ENCODE measurements around the gene GBA2.

Gene GBA2

GRCh38 chr9:35769763-35770162 lies 20.7 kb upstream of the GBA2 start:
- in situ Hi-C loops (cut with MboI; ENCODE audit: low sequenced_read_pairs), result no loop called here

GRCh38 chr9:35767458-35767857 lies 18.4 kb upstream of the GBA2 start:
- in situ Hi-C loops (cut with MboI; ENCODE audit: low sequenced_read_pairs), result no loop called here

- in situ Hi-C loops (cut with MboI; ENCODE audit: low sequenced_read_pairs), result no loop called here
Measured at GRCh38 chr9:35766997-35767396, 18.0 kb upstream of the GBA2 start.

GRCh38 chr9:35763803-35764202 lies 14.8 kb upstream of the GBA2 start:
- in situ Hi-C loops (cut with MboI; ENCODE audit: low sequenced_read_pairs), result no loop called here

- in situ Hi-C loops (cut with MboI; ENCODE audit: low sequenced_read_pairs), result no loop called here
Measured at GRCh38 chr9:35763181-35763580, 14.2 kb upstream of the GBA2 start.

- in situ Hi-C loops (cut with MboI; ENCODE audit: low sequenced_read_pairs), result no loop called here
Measured at GRCh38 chr9:35760651-35761050, 11.6 kb upstream of the GBA2 start.

- in situ Hi-C loops (cut with MboI; ENCODE audit: low sequenced_read_pairs), result no loop called here
Measured at GRCh38 chr9:35759795-35760194, 10.8 kb upstream of the GBA2 start.

- in situ Hi-C loops (cut with MboI; ENCODE audit: low sequenced_read_pairs), result no loop called here
Measured at GRCh38 chr9:35758475-35759050, 9.5 kb upstream of the GBA2 start.

- in situ Hi-C loops (cut with MboI; ENCODE audit: low sequenced_read_pairs), result no loop called here
Measured at GRCh38 chr9:35757892-35758275, 8.9 kb upstream of the GBA2 start.

GRCh38 chr9:35757226-35757891 lies 8.3 kb upstream of the GBA2 start:
- in situ Hi-C loops (cut with MboI; ENCODE audit: low sequenced_read_pairs), result no loop called here

- in situ Hi-C loops (cut with MboI; ENCODE audit: low sequenced_read_pairs), result no loop called here
Measured at GRCh38 chr9:35756275-35757225, 7.5 kb upstream of the GBA2 start.

- in situ Hi-C loops (cut with MboI; ENCODE audit: low sequenced_read_pairs), result no loop called here
Measured at GRCh38 chr9:35755071-35755470, 6.0 kb upstream of the GBA2 start.

GRCh38 chr9:35754264-35754663 lies 5.2 kb upstream of the GBA2 start, which contains the start of gene MSMP:
MSMP (minus strand) TSS chr9:35754276; CDS start chr9:35754129, 147 bp downstream.
- in situ Hi-C loops (cut with MboI; ENCODE audit: low sequenced_read_pairs), result no loop called here

GRCh38 chr9:35753466-35753865 lies 4.4 kb upstream of the GBA2 start:
- in situ Hi-C loops (cut with MboI; ENCODE audit: low sequenced_read_pairs), result no loop called here

GRCh38 chr9:35750256-35750531 lies 1.2 kb upstream of the GBA2 start:
- in situ Hi-C loops (cut with MboI; ENCODE audit: low sequenced_read_pairs), result no loop called here

- in situ Hi-C loops (cut with MboI; ENCODE audit: low sequenced_read_pairs), result no loop called here
Measured at GRCh38 chr9:35749515-35750255, 657 bp upstream of the GBA2 start.

GRCh38 chr9:35748242-35748857 lies 678 bp downstream of the GBA2 start:
- in situ Hi-C loops (cut with MboI; ENCODE audit: low sequenced_read_pairs), result no loop called here

- in situ Hi-C loops (cut with MboI; ENCODE audit: low sequenced_read_pairs), result no loop called here
Measured at GRCh38 chr9:35746583-35746982, 2.4 kb downstream of the GBA2 start.

GRCh38 chr9:35745569-35745968 lies 3.5 kb downstream of the GBA2 start:
- in situ Hi-C loops (cut with MboI; ENCODE audit: low sequenced_read_pairs), result no loop called here

GRCh38 chr9:35743880-35744518 lies 5.0 kb downstream of the GBA2 start:
- in situ Hi-C loops (cut with MboI; ENCODE audit: low sequenced_read_pairs), result no loop called here

Measured in HL-60/S4 (cell line).